HG03064 (cell line): ENCODE results near the gene PILRA.
"Not testable (repeated sequence)": the region's sequence is repeated elsewhere in the genome, so short reads cannot be mapped to it uniquely, and the experiment has no call there.

Experiments
- ATAC-seq: cut with Tn5 transposase; IDR thresholded peaks from one replicate; pipeline ENCODE4 v1.9.1; 2021; ENCODE audit warnings: low read depth; ENCODE audit not compliant: unreplicated experiment

Gene PILRA

GRCh38 chr7:100376066-100376465 lies 2.8 kb downstream of the PILRA start:
- no peak for ATAC-seq

DNA sequence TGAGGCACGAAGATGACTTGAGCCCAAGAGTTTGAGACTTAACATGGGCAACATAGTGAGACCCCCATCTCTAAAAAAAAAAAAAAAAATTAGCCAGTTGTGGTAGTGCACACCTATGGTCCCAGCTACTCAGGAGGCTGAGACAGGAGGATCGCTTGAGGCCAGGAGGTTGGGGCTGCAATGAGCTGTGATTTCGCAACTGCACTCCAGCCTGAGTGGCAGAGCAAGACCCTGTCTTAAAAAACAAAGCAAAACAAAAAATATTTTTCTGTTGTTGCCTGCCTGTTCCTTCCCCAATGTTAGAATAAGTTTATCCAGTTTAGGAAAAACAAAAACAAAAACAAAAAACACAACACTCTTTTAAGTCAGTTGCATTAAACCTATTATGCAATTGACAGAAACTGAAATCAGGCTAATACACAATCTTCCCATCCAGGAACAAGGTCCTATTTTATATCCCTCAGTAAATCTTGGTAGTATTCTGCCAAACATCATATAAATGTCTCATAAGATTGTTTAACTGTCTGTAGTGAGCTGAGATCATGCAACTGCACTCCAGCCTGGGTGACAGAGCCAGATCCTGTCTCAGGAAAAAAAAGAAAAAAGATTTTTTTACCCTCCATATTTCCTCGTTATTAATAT lies 4.9 kb downstream of the PILRA start:
- ATAC-seq: no peak

DNA sequence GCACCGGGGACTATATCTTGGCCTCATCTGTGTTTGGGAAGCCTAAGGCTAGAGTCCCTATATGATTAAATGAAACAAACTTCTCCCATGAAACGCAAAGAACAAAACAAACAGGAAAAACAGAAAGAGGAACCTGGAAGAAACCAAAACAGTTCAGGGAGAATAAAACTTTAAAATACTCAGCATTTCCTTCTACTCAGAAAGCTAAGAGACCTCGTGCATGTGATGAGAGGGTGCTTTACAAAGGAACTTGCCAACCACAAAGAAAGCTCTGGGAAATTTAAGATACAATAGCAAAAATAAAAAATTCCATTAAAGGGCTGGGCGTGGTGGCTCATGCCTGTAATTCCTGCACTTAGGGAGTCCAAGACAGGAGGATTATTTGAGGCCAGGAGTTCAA lies 6.9 kb downstream of the PILRA start:
- ATAC-seq: no peak

DNA sequence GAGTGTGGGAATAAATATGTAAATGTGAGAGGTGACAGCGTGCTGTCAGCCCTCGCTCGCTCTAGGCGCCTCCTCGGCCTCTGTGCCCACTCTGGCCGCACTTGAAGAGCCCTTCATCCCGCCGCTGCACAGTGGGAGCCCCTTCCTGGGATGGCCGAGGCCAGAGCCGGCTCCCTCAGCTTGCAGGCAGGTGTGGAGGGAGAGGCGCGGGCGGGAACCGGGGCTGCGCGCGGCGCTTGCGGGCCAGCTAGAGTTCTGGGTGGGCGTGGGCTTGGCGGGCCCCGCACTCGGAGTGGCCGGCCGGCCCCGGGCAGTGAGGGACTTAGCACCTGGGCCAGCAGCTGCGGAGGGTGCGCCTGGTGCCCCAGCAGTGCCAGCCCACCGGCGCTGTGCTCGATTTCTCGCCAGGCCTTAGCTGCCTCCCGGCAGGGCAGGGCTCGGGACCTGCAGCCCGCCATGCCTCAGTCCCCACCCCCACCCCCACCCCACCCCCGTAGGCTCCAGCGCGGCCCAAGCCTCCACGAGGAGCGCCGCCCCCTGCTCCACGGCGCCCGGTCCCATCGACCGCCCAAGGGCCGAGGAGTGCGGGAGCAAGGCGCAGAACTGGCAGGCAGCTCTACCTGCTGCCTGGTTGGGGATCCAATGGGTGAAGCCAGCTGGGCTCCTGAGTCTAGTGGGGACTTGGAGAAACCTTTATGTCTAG lies 8.4 kb downstream of the PILRA start:
- not testable (repeated sequence) for ATAC-seq

DNA sequence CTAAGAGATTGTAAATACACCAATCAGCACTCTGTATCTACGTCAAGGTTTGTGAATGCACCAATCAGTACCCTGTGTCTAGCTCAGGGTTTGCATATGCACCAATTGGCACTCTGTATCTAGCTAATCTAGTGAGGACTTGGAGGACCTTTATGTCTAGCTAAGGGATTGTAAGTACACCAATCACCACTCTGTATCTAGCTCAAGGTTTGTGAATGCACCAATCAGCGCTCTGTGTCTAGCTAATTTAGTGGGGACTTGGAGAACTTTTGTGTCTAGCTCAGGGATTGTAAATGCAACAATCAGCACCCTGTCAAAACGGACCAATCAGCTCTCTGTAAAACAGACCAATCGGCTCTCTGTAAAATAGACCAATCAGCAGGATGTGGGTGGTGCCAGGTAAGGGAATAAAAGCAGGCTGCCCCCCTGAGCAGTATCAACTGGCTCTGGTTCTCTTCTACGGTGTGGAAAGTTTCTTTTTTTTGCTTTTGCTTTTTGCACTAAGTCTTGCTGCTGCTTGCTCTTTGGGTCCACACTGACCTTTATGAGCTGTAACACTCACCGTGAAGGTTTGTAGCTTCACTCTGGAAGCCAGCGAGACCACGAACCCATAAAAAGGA lies 9.1 kb downstream of the PILRA start:
- not testable (repeated sequence) for ATAC-seq

DNA sequence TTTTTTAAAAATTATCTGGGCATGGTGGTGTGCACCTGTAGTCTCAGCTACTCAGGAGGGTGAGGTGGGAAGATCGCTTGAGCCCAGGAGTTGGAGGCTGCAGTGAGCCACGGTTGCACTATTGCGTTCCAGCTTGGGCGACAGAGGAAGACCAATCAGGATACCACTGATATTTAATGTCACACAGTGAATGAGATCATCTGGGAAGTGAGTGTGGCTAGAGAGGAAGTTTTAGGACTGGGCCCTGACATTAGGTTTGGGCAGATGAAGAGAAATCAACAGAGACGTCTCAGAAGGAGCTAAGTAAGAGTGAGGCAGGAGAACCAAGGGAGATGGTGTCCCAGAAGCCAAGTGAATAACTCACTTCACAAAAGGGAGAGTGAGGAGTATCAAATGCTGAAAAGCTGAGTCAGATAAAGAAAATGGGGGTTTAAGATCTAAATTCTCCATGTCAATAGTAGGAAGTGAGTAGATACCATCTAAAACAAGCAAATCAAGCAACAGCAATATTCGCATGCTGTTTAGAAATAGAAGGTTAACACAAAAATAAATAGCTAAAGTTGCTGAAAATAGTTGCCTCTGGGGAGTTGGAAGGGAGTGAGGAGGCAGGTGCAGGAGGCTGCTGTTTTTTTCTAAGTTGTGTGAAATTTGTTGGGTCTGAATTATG lies 11.5 kb downstream of the PILRA start:
- no peak for ATAC-seq

DNA sequence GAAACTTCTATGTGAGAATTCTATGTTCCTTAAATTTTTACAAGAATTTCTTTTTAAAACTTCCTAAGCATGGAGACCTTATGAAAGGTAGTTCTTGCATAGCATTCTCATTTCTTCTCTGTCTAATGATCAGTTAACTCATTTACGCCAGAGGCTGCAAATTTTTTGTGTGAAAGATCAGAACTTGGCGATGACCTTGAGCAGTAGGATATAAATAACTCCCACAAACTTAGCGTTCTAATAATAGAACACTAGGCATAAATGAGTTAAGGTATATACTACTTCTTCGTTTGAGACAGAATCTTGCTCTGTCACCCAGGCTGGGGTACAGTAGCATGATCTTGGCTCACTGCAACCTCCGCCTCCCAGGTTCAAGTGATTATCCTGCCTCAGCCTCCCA lies 13.7 kb downstream of the PILRA start:
- no peak for ATAC-seq

DNA sequence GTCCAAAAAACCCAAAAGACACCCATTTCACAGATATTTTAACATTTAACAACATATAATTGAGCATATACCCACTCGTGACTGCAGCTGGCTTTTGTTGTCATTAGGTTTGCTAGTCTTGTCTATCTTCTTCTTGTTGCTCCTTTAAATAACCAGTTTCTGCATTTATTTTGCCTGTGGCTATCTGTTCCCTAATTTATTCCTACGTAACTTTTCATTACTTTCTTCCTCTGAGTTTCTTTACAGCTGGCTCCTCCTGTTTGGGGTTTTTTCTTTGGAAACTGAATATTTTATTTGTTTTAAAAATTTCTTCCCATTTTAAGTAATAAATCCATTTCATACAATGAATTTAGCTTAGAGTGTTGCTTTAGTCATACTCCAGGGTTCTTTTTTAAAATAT lies 14.4 kb downstream of the PILRA start:
- no peak for ATAC-seq

DNA sequence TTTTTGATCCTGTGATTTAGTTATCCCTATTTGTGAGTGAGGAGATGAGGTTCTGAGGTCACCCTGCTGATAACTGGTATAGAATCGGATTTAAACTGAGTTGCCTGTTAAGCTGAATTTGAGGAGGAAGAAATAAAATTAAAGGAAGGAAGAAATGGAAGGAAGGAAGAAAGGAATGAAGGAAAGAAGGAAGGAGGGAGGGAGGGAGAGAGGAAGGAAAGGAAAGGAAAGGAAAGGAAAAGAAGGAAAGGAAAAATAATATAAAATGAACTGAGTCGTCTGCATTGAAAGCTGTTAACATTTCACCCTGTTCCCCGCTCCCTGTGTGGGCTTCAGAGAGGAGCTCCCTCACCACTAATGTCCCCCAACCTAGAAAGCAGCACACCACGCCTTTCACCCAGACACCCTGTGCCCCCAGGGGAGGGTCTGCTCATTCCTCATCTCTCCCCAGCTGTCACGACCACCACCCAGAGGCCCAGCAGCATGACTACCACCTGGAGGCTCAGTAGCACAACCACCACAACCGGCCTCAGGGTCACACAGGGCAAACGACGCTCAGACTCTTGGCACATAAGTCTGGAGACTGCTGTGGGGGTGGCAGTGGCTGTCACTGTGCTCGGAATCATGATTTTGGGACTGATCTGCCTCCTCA lies 16.3 kb downstream of the PILRA start:
- ATAC-seq: no peak

- ATAC-seq: no peak
Measured at GRCh38 chr7:100390286-100391009, 17.2 kb downstream of the PILRA start.

DNA sequence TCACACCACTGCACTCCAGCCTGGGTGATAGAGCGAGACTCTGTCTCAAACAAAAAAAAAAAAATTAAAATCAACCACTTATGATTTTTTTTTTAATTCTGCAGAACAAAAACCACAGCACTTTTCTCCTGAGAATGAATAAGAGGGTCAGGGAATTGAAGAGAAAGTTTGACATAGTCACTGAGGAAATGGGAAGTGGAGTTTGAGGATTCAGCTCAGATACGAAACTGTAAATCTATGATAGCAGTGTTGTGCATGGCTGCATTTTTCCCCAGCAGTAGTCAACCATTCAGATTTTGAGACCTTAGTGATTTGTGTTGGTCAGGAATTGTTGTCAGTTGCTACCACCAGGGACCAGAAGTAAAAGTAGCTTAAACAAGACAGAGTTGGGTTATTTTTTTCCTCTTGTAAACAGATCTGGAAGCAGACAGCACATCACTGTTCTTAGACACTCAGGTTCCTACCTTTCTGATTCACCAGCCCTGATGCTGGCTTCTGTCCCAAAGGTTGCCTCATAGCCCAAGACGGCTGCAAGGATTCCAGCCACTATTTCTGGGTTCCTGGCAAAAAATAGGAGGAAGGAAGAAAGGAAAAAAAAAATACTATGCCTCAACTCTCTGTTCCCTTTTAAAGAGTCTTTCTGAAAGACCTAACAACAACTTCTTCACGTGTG lies 20.1 kb downstream of the PILRA start:
- no peak for ATAC-seq

DNA sequence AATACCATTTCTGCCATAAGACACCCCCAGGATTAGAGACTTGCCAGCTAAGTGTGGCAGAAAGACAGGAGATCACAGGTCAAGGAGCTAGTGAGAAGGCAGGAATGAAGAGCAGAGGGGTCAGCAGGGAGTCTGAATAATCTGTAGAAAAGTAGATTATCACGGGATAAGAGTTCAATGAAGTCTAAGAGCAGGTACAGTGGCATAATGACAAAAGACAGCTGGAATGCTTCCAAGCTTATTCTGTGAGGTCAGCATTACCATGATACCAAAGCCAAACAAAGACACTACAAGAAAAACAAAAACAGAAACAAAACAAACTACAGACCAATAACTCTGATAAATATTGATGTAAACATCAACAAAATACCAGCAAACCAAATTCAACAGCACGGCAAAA lies 20.8 kb downstream of the PILRA start:
- ATAC-seq: no peak

- peak; percentile 89 for ATAC-seq
Measured at GRCh38 chr7:100396421-100396982, 23.2 kb downstream of the PILRA start.

- no peak for ATAC-seq
Measured at GRCh38 chr7:100397315-100398081, 24.2 kb downstream of the PILRA start.

DNA sequence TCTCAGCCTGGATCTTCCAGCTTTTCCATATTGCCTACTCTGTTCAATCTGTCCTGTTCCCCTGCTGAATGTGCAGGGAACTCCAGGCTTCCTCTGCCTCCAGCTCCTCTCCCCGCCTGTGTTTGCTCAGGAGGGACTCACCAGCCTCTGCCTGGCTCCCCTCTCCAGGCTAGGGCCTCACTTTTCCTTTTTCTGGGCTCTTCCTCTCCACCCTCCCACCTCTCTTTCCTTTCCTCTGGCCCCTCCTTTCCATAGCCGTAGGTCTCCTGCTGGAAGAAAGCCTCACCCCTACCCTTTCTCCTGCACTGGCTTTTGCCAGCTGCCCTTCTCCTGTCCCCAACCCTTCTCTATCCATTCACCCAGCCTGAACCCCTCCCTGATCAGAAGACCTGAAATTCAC lies 25.0 kb downstream of the PILRA start:
- no peak for ATAC-seq

DNA sequence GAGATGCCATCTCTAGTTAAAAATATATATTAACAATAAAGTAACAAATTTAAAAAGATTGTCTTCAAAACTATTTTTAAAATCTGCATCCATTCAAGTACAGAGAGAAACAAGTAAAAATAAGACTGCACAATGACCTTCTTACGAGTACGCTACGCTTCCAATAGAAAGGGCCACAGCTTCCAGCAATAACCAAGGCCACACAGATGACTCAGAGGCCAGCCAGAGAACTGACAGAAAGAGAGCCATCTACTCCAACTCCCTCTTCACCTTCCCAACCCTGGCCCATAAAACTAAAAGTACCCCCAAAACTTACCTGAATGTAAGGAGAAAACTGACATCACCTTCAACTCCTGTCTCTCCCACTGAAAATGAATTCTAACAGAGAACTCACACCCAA lies 26.8 kb downstream of the PILRA start:
- ATAC-seq: no peak

GRCh38 chr7:100400656-100401055 lies 27.4 kb downstream of the PILRA start:
- no peak for ATAC-seq

- no peak for ATAC-seq
Measured at GRCh38 chr7:100401811-100402210, 28.5 kb downstream of the PILRA start.

GRCh38 chr7:100402241-100402640 lies 29.0 kb downstream of the PILRA start:
- no peak for ATAC-seq
